ENCODE results near the gene ANKH. TPM values are rescaled to one million over a fixed set of nuclear protein-coding genes. Genes with fewer than 3 reads are reported as not detected.
A peak's percentile ranks its signal among the peaks of the same experiment; 100 is the strongest.

ANKH gene
- total and polyA plus RNA-seq, 4 donors = 10.8 to 46.7 (median 17.2) TPM

GRCh38 chr5:14665949-14666348, 205.6 kb downstream of the ANKH start:
- H3K27me3 ChIP-seq (ENCODE audit: control insufficient read depth in 3 of 3, insufficient read depth in 3 of 3, low read length in 2 of 3) = no peaks in the 10 kb centered on the region
- H3K9ac ChIP-seq (ENCODE audit: insufficient read depth in 1 of 2, low read length in 2 of 2) = peak overlapping the region in 1 of 2 donors; percentile 56
- H3K27ac ChIP-seq (ENCODE audit: low read depth in 1 of 2, low read length in 1 of 2) = peak overlapping the region in 1 of 2 donors; percentile 97
- ATAC-seq (ENCODE audit: insufficient read depth, low FRiP score) = no peak
- no peak for DNase-seq
- peaks cover 0 to 2% (median 0%) of the 10 kb centered on the region in 4 donors for H3K36me3 ChIP-seq (ENCODE audit: control insufficient read depth in 4 of 4, insufficient read depth in 4 of 4, low read length in 4 of 4)
- H3K4me3 ChIP-seq = no peak overlapping the region
- TF ChIP-seq, protein P1, sequence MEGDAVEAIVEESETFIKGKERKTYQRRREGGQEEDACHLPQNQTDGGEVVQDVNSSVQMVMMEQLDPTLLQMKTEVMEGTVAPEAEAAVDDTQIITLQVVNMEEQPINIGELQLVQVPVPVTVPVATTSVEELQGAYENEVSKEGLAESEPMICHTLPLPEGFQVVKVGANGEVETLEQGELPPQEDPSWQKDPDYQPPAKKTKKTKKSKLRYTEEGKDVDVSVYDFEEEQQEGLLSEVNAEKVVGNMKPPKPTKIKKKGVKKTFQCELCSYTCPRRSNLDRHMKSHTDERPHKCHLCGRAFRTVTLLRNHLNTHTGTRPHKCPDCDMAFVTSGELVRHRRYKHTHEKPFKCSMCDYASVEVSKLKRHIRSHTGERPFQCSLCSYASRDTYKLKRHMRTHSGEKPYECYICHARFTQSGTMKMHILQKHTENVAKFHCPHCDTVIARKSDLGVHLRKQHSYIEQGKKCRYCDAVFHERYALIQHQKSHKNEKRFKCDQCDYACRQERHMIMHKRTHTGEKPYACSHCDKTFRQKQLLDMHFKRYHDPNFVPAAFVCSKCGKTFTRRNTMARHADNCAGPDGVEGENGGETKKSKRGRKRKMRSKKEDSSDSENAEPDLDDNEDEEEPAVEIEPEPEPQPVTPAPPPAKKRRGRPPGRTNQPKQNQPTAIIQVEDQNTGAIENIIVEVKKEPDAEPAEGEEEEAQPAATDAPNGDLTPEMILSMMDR (IDR thresholded peaks at IDR 0.05; ENCODE audit: control extremely low read depth, extremely low read depth) = no peak
- H3K4me1 ChIP-seq (ENCODE audit: control insufficient read depth in 5 of 5, insufficient read depth in 5 of 5, low read length in 5 of 5) = peaks cover 6 to 25% (median 9%) of the 10 kb centered on the region in 5 donors
- H3K9me3 ChIP-seq (ENCODE audit: control insufficient read depth in 4 of 4, insufficient read depth in 3 of 4, low read length in 3 of 4) = no peaks in the 10 kb centered on the region
- WGBS, 2 donors = 24 to 38% methylated on average over 7 of the region's 7 CpGs

- Histone ChIP-seq H3K36me3 (ENCODE audit: control insufficient read depth in 4 of 4, insufficient read depth in 4 of 4, low read length in 4 of 4) (peaks cover 0 to 2% (median 0%) of the 10 kb centered on the region in 4 donors), H3K4me1 (ENCODE audit: control insufficient read depth in 5 of 5, insufficient read depth in 5 of 5, low read length in 5 of 5) (peaks cover 5 to 25% (median 7%) of the 10 kb centered on the region in 5 donors), H3K27ac (ENCODE audit: low read depth in 1 of 2, low read length in 1 of 2) (peak overlapping the region; percentile 97 to 99), H3K9me3 (ENCODE audit: control insufficient read depth in 4 of 4, insufficient read depth in 3 of 4, low read length in 3 of 4) (no peaks in the 10 kb centered on the region), H3K9ac (ENCODE audit: insufficient read depth in 1 of 2, low read length in 2 of 2) (peak overlapping the region in 1 of 2 donors; percentile 56), H3K4me3 (peak overlapping the region; percentile 89), H3K27me3 (ENCODE audit: control insufficient read depth in 3 of 3, insufficient read depth in 3 of 3, low read length in 2 of 3) (no peaks in the 10 kb centered on the region)
- WGBS, 2 donors = 1 to 2% methylated on average over 20 to 21 of the region's 21 CpGs
- ATAC-seq (ENCODE audit: insufficient read depth, low FRiP score) (no peak), DNase-seq (peak; percentile 44 to 68 (median 61))
- TF ChIP-seq, protein P1 (IDR thresholded peaks at IDR 0.05; ENCODE audit: control extremely low read depth, extremely low read depth) = no peak
These were observed 206.3 kb downstream of the ANKH start for GRCh38 chr5:14665101-14665822.

DNA sequence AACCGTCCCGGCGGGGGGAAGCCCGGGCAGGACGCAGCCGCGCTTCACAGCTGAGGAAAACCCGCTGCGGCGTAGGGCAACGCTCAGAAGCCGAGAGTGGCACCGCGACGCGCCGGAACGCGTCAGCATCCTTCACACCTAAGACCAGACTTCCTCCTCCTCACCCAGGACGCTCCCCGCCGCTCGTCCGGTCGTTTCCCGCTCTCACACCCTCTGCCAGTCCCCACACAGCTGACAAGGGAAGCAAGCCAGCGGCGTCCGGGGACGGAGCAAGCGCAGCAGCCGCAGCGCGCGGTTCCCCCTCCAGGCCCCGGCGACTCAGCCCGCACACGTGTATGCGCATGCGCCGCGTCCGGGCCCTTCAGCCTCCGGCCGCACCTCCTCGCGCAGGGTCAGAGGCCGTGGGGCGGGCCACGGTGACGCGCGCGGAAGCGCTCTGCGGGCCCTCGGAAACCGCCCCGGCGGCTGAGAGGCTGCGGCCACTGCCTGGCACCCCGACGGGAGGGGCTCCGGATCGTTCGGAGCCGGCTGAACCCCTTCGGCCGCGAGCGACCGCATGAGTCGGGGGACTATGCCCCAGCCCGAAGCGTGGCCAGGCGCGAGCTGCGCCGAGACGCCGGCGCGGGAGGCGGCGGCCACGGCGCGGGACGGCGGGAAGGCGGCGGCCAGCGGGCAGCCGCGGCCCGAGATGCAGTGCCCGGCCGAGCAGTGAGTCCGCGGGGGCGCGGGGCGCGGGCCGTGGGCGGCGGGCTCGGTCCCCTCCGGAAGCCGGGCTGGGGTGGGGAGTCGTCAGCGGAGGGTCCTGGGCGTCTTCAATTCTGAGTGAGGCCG, 207.1 kb downstream of the ANKH start, which contains the start of gene OTULIN:
TSS of gene OTULIN (plus strand) at position 449 of the 831 bp plus-strand sequence. CDS start at position 557, 108 bp downstream.
- Histone ChIP-seq H3K36me3 (ENCODE audit: control insufficient read depth in 4 of 4, insufficient read depth in 4 of 4, low read length in 4 of 4) (peaks cover 0 to 2% (median 0%) of the 10 kb centered on the region in 4 donors), H3K9me3 (ENCODE audit: control insufficient read depth in 4 of 4, insufficient read depth in 3 of 4, low read length in 3 of 4) (no peaks in the 10 kb centered on the region), H3K4me3 (peak within 1 kb of the TSS; percentile 89), H3K27ac (ENCODE audit: low read depth in 1 of 2, low read length in 1 of 2) (peak within 1 kb of the TSS; percentile 97 to 99), H3K27me3 (ENCODE audit: control insufficient read depth in 3 of 3, insufficient read depth in 3 of 3, low read length in 2 of 3) (no peaks in the 10 kb centered on the region), H3K9ac (ENCODE audit: insufficient read depth in 1 of 2, low read length in 2 of 2) (peak within 1 kb of the TSS; percentile 74 to 92), H3K4me1 (ENCODE audit: control insufficient read depth in 5 of 5, insufficient read depth in 5 of 5, low read length in 5 of 5) (peaks cover 5 to 25% (median 7%) of the 10 kb centered on the region in 5 donors)
- WGBS, 2 donors = 0% methylated on average over 101 to 115 of the region's 115 CpGs
- peak; percentile 93 to 97 (median 95) for DNase-seq
- TF ChIP-seq, protein P1 (IDR thresholded peaks at IDR 0.05; ENCODE audit: control extremely low read depth, extremely low read depth) = no peak
- ATAC-seq (ENCODE audit: insufficient read depth, low FRiP score) = peak; percentile 92
